Activated CD8-positive, alpha-beta T cell treated with anti-CD3 and anti-CD28 coated beads for 36 hours (primary cell): ENCODE data around the gene PPP1R13B. TPM values are rescaled to one million over a fixed set of nuclear protein-coding genes. Genes with fewer than 3 reads are reported as not detected.

Experiments
- ATAC-seq: fragments of 200-7000 bp; cut with Tn5 transposase; one replicate; pipeline ENCODE4 v1.10.0; 2021; ENCODE audit warnings: mild to moderate bottlenecking, moderate library complexity
- CTCF ChIA-PET: fragments of 350-600 bp; sonication (Branson Sonifier 250); formaldehyde crosslinking; loops from one replicate; lab custom pipeline; 2021; ENCODE audit warnings: antibody characterized with exemption; lab: Charles Lee
- POLR2A ChIA-PET: fragments of 350-600 bp; sonication (Branson Sonifier 250); formaldehyde crosslinking; loops from one replicate; lab custom pipeline; 2021; ENCODE audit warnings: antibody characterized with exemption; lab: Charles Lee
- DNase-seq: peaks from one replicate; pipeline ENCODE4 v3.0.0-alpha.2; 2020
- H3K27ac Mint-ChIP-seq: one replicate; pipeline ENCODE4 v1.8.0; 2021; ENCODE audit warnings: mild to moderate bottlenecking, mixed read lengths
- H3K27me3 Mint-ChIP-seq: one replicate; pipeline ENCODE4 v1.8.0; 2021; ENCODE audit warnings: mixed read lengths
- H3K36me3 Mint-ChIP-seq: one replicate; pipeline ENCODE4 v1.8.0; 2021; ENCODE audit warnings: low read depth, mixed read lengths
- H3K4me1 Mint-ChIP-seq: one replicate; pipeline ENCODE4 v1.8.0; 2021; ENCODE audit warnings: low read depth, mixed read lengths
- H3K4me3 Mint-ChIP-seq: one replicate; pipeline ENCODE4 v1.8.0; 2021; ENCODE audit warnings: mild to moderate bottlenecking, moderate library complexity, mixed read lengths
- H3K9me3 Mint-ChIP-seq: one replicate; pipeline ENCODE4 v1.8.0; 2021; ENCODE audit warnings: mixed read lengths
- CTCF ChIP-seq: fragments of 200-600 bp; IDR thresholded peaks from one replicate; pipeline ENCODE4 v1.8.0; 2022; ENCODE audit warnings: antibody characterized with exemption, mild to moderate bottlenecking
- intact Hi-C: fragments of 100-400 bp; cut with micrococcal nuclease; formaldehyde crosslinking; loops from one replicate; pipeline ENCODE4 v1.10.0; 2022
- total RNA-seq, 2 experiments: library from RNA; stranded (reverse); gene quantifications; one replicate each; pipeline ENCODE4 v1.2.3, GENCODE V29; 2021

The PPP1R13B gene
- 10 to 100 TPM; 11.9 to 14.5 TPM for total RNA-seq

GRCh38 chr14:103847451-103848174 lies at the start of gene PPP1R13B:
PPP1R13B (minus strand) TSS chr14:103847575; CDS start chr14:103847307, 268 bp downstream.
- CTCF ChIA-PET = no interaction called here

GRCh38 chr14:103896578-103896977 lies 49.2 kb upstream of the PPP1R13B start:
- H3K36me3 Mint-ChIP-seq = no peaks in the 10 kb centered on the region
- H3K27me3 Mint-ChIP-seq = no peaks in the 10 kb centered on the region
- H3K4me3 Mint-ChIP-seq = no peak overlapping the region
- ATAC-seq (no peak), DNase-seq (no peak)
- H3K27ac Mint-ChIP-seq = no peak overlapping the region
- intact Hi-C loops = no loop called here
- H3K4me1 Mint-ChIP-seq = peaks cover 5% of the 10 kb centered on the region
- no peaks in the 10 kb centered on the region for H3K9me3 Mint-ChIP-seq
- POLR2A ChIA-PET = interaction anchor here (0.7 kb wide), 1 partner anchor 16 kb away, joined by 3 read pairs; no protein-coding TSS in a partner anchor
- TF ChIP-seq CTCF = no peak
- CTCF ChIA-PET = no interaction called here

More at GRCh38 chr14:103847451-103848174, at the start of gene PPP1R13B:
- POLR2A ChIA-PET = no interaction called here
- DNase-seq (peak; percentile 93), ATAC-seq (peak; percentile 98)
- Mint-ChIP-seq H3K36me3 (peaks cover 2% of the 10 kb centered on the region), H3K27me3 (no peaks in the 10 kb centered on the region), H3K27ac (peak within 1 kb of the TSS; percentile 55), H3K4me3 (peak within 1 kb of the TSS; percentile 79), H3K4me1 (peaks cover 13% of the 10 kb centered on the region), H3K9me3 (no peaks in the 10 kb centered on the region)
- intact Hi-C loops = no loop called here
- TF ChIP-seq CTCF = no peak

- H3K27ac Mint-ChIP-seq = no peak overlapping the region
- TF ChIP-seq CTCF = no peak
- no peaks in the 10 kb centered on the region for H3K36me3 Mint-ChIP-seq
- intact Hi-C loops = no loop called here
- no peak overlapping the region for H3K4me3 Mint-ChIP-seq
- ATAC-seq (no peak), DNase-seq (no peak)
- POLR2A ChIA-PET = interaction anchor here (0.5 kb wide), 1 partner anchor 1134 kb away, joined by 3 read pairs; no protein-coding TSS in a partner anchor
- H3K27me3 Mint-ChIP-seq = no peaks in the 10 kb centered on the region
- H3K4me1 Mint-ChIP-seq = no peaks in the 10 kb centered on the region
- H3K9me3 Mint-ChIP-seq = no peaks in the 10 kb centered on the region
- CTCF ChIA-PET = no interaction called here
Measured at GRCh38 chr14:103894723-103895059, 47.3 kb upstream of the PPP1R13B start.

GRCh38 chr14:103894034-103894722 lies 46.8 kb upstream of the PPP1R13B start:
- POLR2A ChIA-PET = interaction anchor here (0.5 kb wide), 1 partner anchor 1135 kb away, joined by 3 read pairs; no protein-coding TSS in a partner anchor
- ATAC-seq = no peak
- TF ChIP-seq CTCF = no peak

GRCh38 chr14:103892247-103892646 lies 44.9 kb upstream of the PPP1R13B start:
- CTCF ChIA-PET = interaction anchor here (2.6 kb wide), 1 partner anchor 9 kb away, joined by 8 read pairs; no protein-coding TSS in a partner anchor
- ATAC-seq (no peak), DNase-seq (no peak)
- Mint-ChIP-seq H3K4me1 (no peaks in the 10 kb centered on the region), H3K9me3 (no peaks in the 10 kb centered on the region), H3K4me3 (no peak overlapping the region), H3K27me3 (no peaks in the 10 kb centered on the region), H3K36me3 (no peaks in the 10 kb centered on the region), H3K27ac (no peak overlapping the region)
- intact Hi-C loops = no loop called here
- no peak for TF ChIP-seq CTCF
- POLR2A ChIA-PET = no interaction called here

More at GRCh38 chr14:103894034-103894722, 46.8 kb upstream of the PPP1R13B start:
- H3K27me3 Mint-ChIP-seq = no peaks in the 10 kb centered on the region
- DNase-seq = no peak
- no peaks in the 10 kb centered on the region for H3K4me1 Mint-ChIP-seq
- no peaks in the 10 kb centered on the region for H3K36me3 Mint-ChIP-seq
- no peak overlapping the region for H3K4me3 Mint-ChIP-seq
- CTCF ChIA-PET = no interaction called here
- H3K27ac Mint-ChIP-seq = no peak overlapping the region
- intact Hi-C loops = no loop called here
- H3K9me3 Mint-ChIP-seq = no peaks in the 10 kb centered on the region
